Caki2 (cell line): ENCODE data around the gene CITED2. TPM values are rescaled to one million over a fixed set of nuclear protein-coding genes. Genes with fewer than 3 reads are reported as not detected.

Experiments
- DNase-seq: peaks from one replicate; pipeline ENCODE4 v3.0.0-alpha.2; 2015; ENCODE audit warnings: low read depth
- in situ Hi-C: cut with HindIII; loops from 2 replicates; pipeline ENCODE4 v1.10.0; 2016; ENCODE audit warnings: low sequenced_read_pairs, low pct_unique_long_range_greater_than_20kb, mixed read lengths
- total RNA-seq: library from RNA; depleted of rRNA; stranded (reverse); fragments of >200 nt; shearing (Covaris generic); gene quantifications from 2 replicates; pipeline ENCODE4 v1.2.3, GENCODE V29; 2014; ENCODE audit warnings: low replicate concordance

CITED2 gene
- total RNA-seq, 1 experiment from 2014 or later, result 165 TPM

DNA sequence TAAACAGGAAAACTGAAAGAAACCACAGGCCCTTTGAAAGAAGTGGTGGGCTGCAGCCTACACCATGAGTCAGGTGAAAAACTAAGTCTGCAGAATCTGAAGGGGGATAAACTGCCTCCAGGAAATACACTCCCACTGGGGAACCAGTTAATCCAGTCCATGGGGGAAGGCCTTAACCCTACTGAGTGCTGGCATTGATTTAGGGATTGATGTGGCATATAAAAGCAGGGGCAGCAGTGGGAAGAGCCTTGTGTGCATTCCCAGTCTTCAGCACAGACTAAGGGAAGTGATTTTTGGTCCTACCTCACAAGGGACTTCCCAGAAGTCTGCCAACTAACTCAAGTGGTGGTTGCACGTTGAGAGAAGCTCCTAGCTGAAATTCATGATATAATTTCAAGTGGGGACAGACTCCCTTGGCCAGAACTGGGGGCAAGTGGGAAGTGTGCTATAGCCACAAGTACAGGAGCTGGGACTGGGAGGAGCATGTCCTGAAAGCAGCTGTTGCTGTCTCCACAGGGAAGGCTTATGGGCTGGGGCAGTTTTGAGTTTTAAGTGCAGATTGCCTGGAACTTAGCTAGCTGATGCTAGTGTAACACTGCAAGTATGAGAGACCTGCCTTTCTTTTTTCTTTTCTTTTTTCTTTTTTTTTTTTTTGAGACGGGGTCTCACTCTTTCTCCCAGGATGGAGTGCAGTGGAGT, 31.2 kb downstream of the CITED2 start:
- no peak for DNase-seq
- in situ Hi-C loops, result no loop called here

DNA sequence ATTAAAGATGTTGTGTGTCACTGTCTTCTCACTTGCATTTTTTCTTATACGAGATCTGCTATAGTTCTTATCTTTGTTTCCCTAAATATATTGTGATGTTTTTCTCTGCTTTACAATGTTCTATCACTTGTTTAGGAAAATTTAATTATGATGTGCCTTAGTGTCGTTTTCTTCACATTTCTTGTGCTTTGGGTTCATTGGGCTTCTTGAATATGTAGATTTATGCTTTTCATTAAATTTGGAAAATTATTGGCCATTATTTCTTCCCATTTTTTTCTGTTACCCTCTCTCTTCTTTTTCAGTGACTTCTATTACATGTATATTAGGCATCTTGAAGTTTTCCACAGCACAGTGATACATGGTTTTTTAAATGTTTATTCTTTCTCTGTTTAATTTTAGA, 33.4 kb downstream of the CITED2 start:
- no peak for DNase-seq
- in situ Hi-C loops, result no loop called here

DNA sequence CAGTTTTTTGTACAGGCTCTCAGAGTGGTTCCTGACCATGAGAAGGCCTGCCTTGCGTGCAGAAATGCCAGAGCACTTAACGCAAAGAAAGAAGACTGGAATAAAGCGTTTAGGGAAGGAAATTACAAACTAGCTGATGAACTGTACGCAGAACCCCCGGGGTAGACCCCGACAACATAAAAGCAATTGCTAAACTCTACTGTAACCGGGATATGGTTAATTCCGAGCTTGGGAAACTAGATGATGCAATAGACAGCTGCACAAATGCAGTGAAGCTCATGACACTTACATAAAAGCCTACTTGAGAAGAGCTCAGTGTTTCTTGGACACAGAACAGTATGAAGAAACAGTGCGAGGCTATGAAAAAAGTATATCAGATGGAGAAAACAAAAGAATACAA, 35.7 kb downstream of the CITED2 start:
- no peak for DNase-seq
- in situ Hi-C loops, result no loop called here

DNA sequence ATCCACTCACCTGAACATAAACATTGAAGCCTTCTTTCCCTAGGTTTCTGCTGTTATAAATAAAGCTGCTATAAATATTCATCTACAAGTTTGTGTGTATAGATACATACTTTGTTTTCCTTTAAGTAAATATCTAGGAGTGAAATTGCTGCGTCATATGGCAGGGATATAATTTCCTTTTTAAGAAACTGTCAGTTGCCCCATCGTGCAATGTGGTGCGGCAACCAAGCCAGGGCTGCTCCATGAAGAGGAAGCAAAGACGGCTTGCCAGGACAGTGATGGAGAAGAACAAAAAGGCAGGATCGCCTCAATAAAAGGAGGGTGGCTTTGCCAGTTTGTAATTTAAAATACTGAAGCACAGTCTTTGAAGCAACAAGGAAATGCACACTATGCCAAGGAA, 36.6 kb downstream of the CITED2 start:
- in situ Hi-C loops, result no loop called here
- DNase-seq, result no peak

DNA sequence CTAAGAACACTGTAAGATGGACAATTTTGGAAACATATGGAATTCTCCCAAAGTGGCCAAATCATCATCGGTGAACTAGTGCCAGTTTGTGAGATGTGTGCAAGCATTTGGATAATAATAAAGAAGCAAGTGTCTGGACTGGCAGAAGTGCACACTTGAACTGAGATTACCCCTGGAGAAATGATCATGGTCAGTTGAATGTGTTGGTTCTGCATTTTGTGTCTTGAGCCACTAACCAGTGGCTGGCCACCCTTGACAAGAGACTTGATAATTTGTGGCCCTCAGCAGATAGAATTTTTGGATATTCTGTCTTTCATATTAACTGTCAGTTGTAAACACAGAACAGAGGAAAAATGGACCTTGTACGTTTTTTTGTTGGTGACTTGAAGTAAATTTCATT, 37.4 kb downstream of the CITED2 start:
- in situ Hi-C loops, result no loop called here
- no peak for DNase-seq

DNA sequence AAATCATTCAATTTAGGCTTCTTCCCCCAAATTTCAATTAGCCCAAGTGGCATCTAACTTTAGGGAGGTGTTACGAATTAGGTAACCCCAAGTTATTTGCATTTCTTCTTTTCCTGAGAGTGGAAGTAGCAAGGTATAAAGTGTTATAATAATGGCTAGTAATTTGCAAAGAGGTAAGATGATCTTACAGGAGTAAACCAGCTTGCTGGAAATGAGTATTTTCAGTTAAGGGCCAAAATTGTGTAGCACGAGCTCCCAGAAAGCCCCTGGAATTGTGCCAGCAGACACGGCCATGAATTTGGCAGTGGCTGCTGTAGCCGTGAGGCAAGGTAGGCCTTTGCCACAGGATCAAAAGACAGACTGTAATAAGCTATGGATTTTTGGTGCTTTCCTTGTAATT, 38.0 kb downstream of the CITED2 start:
- no peak for DNase-seq

DNA sequence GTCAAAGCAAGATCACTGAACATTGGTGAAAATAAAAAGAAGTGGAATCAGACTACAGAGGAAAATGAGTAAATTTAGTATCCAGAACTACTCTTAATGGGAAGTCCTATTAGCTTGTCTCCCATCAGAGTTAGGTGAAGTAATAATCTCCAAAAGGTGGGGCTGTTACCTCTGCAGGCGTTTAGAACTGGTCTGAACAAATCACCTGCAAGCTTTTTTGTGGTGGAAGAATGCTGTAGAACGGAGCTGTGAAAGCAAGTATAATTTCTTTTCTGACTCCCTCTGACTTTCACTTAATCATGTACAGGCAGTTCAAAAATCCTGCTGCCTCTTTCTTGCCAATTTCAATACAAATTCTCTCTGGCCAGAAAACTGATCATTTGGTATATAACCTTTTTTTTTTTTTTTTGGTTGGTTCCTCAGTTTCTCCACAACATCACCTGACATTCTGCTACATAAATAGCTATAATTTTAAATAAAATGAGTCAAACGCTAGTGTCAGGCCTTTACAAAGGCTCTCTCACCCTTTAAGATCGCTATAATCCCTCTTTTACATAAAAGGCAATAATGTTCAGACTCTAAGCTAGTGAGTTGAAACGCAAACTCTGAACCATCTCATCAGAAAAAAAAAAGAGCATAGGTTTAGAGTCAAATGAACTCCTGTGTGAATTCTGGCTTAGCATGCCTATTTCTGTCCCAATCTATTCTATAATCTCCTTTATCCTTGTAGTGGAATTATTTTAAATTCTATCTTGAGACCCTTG, 38.8 kb downstream of the CITED2 start:
- DNase-seq, result no peak
- in situ Hi-C loops, result no loop called here

More for the DNA sequence above, 38.0 kb downstream of the CITED2 start:
- in situ Hi-C loops, result no loop called here

DNA sequence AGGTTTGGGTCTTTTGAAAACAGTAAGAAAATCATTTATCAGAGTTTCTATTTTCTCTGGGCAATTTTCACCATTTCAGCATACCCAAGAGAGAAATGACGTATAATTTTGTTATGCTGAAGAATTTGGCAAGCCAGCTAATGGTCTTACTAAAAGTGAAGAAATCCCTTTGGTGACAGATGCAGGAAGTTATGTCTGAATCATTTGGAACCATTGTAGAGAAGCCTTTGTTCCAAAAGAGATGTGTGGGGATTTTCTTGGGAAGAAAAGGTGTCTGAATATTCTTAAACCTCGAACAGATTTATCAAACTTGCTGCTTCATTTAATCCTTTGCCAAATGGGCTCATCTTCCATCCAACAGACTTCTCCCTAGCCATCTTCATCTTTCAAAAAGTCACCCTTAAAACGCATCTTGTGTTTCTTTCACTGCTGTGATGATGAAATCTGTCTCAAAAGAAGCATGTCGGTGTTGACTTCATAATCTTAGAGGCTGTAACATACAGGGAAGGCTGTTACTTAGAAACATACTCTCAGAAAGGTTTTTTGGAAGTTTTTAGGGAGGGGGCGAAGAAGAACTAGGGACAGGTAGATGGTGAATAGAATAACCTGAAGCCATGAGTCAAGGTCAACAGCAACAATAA, 39.5 kb downstream of the CITED2 start:
- in situ Hi-C loops, result no loop called here
- DNase-seq, result no peak

DNA sequence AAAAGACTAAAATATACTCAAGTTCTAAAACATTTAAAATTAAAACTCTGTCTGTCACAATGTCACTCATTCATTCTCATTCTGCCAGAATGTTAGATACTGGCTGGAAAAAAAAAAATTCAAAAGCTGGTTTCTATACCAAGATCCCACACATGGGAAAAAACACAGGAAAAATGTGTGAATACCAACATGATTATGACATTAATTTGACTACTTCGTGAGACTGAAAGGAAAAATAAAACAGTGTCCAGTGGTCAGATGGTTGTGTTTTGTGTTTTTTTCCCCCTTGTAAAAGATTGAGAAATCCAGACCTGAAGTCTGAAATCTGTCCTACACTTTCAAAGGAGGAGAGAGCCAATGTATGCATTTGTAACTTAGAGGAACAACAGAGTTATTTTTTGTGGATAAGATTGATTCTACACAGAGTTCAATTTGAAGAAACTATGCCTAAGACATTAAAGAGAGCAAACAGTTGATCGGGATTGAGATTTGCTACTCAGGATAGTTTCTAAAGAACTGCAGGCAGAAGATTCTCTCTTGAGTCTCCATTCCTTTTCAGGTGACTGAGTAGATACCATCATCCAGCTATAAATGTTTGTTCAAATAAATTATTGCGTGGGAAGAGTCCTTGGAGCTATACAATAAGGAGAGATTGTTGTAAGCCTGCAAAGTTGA, 43.5 kb downstream of the CITED2 start:
- in situ Hi-C loops, result no loop called here
- DNase-seq, result no peak

DNA sequence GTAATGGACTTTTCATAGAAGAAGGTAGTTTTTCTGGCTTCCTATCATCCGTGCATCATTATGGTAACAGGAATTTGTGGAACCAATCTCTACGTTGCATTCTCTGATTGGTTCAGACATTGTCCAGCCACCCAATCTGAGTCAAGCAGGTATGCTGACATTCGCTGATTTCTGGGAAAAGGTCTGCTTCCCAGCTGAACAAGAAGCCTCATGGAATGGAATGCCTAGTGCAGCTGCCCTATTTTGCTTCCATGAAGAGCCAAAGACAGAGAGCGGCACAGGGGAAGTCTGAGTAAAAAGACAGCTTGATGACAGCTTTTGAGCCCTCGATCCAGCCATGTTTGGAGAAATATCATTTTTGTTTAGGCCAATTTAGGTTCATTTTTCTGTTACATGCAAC, 44.1 kb downstream of the CITED2 start:
- no peak for DNase-seq
- in situ Hi-C loops, result no loop called here

DNA sequence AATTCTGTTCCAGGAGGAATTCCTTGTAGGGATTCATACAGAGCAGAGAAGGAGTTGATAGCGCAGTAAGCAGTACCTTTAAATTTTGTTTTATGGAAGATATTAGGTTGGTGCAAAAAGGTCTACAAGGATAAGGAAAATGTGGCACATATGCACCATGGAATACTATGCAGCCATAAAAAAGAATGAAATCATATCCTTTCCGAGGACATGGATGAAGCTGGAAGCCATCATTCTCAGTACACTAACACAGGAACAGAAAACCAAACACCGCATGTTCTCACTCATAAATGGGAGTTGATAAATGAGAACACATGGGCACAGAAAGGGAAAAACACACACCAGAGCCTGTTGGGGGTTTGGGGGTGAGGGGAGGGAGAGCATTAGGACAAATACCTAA, 45.2 kb downstream of the CITED2 start:
- in situ Hi-C loops, result no loop called here
- DNase-seq, result no peak

DNA sequence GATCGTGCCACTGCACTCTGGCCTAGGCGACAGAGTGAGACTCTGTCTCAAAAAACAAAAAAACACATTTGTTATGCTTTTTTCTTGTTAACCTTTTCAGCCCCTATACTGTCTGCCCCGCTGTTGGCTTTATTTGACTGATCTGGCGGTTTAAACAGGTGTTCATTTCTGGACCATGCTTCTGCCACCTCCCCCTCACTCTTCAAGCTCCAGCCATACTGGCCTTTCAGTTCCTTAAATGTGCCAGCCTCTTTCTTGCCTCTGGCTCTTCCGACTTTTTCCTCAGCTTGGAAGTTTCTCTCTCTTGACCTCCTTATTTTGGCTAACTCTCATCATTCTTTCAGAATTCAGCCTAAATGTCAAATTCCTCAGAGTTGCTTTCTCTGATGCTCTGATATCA, 47.4 kb downstream of the CITED2 start:
- in situ Hi-C loops, result no loop called here

DNA sequence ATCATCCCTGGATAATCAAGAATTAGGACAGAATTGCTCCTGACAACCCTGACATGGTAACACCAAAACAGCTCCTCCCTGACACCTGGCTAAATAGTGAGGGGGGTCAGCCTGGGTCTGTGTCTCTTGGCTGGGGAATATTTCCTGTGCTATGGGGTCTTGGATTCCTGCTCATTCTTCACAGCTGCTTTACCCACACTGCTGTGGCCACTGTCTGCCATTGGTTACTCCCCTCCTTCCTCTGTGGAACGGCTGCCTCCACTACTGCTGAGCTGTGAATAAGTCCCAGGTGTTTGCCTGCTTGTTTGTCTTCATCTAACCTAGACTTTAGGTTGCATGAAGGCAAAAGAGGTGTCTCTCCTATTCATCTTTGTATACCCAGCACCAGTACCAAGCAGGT, 48.8 kb downstream of the CITED2 start:
- no peak for DNase-seq
- in situ Hi-C loops, result no loop called here

More for the DNA sequence above, 47.4 kb downstream of the CITED2 start:
- no peak for DNase-seq

DNA sequence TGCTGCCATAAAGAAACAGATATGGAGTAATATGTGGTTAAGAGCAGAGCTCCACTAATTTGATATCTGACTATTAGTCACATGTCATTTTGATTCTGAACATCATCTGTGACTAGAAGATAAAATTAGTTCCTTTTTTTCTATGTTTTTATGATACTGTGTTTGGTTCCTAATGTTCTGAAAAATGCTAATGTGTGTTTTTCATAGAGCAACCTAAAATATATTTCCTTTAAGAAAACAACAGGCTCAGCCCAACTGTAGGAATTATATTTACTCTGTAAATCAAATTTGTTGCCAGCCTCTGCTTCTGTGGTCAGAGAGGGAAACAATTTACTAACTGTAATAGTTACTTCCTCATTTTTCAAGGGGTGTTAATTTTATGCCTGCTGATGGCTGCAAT, 49.3 kb downstream of the CITED2 start:
- in situ Hi-C loops, result no loop called here
- DNase-seq, result no peak

DNA sequence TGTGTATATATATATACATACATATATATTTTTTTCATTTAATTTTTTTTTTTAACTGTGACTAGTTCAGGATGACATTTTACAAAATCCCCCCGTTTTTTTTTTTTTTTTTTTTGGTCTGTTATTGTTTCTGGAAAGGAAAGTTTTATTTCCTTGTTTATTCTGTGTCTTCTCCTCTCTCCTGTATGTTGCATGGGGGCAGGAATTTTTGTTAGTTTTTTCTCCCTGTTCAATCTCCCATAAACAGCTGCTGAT, 50.2 kb downstream of the CITED2 start:
- DNase-seq, result no peak
- in situ Hi-C loops, result no loop called here

DNA sequence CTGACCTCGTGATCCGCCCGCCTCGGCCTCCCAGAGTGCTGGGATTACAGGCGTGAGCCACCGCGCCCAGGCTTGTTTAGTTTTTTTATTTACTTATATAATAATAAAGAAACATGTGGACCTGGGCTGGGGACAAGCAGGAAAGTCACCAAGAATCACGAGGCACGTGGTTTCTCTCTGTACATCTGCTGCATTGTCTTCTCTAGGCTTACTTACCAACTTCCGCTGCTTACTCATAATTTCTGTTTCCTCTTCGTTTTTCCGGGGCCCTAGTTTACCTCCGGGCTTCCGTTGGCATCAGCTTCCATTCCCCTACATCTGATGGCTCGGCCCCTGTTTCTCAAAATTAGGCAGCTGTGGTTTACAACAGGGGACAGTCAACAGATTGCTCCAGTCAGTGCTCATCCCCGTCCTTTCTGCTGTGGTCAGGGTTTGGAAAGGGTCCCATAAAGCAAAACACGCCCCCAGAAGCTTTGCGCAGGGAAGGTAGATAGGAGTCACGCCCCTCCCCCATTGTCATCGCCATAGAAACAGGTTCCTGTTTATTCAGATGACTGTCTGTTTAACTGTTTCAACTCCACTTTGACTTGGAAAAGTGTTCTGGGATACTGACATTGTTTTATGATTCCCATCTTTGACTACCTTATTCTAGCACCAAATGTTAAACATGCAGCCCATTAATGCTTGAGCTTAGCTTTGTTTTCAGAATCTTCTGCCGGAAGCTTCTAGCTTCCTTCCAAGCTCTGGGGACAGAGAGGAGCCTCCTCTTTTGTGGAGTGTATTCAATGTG, 50.7 kb downstream of the CITED2 start:
- in situ Hi-C loops, result no loop called here
- DNase-seq, result no peak
